ENCODE measurements around the gene PRDM11. TPM values are rescaled to one million over a fixed set of nuclear protein-coding genes. Genes with fewer than 3 reads are reported as not detected.

Gene PRDM11
- total RNA-seq, 2 donors from 2014 or later = 0.57 to 1.5 TPM

DNA sequence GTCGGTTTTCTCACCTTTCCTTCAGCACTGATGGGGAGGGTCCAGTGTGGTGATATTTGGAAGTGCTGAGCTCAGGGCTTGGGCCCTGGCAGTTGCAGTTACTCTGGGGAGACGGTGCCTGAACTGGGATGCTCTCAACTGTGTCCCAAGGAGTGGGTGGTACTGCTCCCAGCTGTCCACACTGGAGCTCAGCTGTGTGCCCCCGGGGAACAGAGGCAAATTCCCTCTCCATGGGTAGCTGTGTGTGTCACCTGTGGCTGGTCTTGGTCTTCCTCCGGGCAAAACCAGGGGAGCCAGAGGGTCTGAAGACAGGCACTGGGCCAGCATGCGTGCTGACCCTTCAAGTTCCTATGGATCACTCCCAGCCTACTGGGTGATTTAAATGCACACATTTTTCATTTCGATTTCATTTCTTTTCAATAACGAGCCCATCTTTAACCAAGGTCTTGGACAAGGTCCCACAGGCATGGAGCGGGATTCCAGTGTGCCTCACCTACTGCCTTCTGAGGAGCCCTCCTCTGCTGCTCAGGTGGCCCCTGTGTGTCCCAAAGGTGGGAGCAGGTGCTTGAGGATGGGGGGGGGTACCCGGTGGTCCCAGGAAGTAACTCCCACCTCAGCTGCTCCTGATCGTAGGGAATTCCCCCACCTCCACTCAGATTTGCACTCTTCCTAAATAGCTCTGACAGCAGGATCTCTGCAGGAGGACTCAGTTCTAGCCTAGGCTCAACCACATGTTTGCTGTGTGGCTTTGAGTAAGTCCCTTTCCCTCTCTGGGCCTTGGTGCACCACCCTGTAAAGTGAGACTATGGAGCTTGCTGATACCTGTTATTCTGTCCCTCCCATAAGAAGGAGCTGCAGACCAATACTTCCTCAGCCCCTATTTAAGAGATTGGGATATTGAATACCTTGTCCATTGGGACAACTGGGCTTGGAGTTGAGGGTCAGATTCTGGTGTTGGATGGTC is 16.8 kb downstream of the PRDM11 start:
- no peak overlapping the region for H3K27ac Mint-ChIP-seq
- DNase-seq (ENCODE audit: low spot score in 2 of 2) (no peak), ATAC-seq (peak in 1 of 2 donors; percentile 25)
- H3K36me3 Mint-ChIP-seq = no peaks in the 10 kb centered on the region
- H3K9me3 Mint-ChIP-seq = no peaks in the 10 kb centered on the region

DNA sequence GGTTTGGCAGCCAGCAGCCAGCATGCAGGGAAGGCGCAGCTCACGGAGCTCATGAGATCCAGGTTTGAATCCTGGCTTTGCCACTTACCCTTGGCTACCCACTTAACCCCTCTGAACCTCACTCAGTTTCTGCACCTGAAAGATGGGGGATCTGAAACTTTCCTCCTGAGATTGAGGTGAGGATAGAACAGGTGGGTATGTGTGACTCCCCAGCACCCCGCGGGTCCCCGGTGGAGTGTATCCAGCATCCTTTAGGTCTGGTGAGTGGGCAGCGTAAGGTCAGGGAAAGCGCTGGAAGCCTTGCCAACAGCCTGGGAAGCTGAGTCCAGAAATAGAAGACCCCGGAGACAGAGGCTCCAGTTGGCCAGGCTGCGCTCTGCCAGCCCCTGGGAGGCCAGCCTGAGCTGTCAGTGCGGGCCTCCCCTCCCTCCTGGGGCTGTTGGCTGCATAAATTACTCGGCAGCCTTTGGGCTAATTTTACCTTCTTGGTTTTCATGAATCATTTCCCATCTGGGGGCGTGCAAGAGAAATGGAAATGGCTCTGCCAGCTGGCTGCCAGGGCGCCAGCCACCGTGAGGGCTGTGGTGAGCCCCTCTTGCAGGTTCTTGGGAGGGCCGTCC is 17.6 kb downstream of the PRDM11 start:
- no peak overlapping the region for H3K27ac Mint-ChIP-seq
- no peaks in the 10 kb centered on the region for H3K9me3 Mint-ChIP-seq
- DNase-seq (ENCODE audit: low spot score in 2 of 2) = no peak
- peak; percentile 54 to 78 for ATAC-seq
- H3K36me3 Mint-ChIP-seq = no peaks in the 10 kb centered on the region

DNA sequence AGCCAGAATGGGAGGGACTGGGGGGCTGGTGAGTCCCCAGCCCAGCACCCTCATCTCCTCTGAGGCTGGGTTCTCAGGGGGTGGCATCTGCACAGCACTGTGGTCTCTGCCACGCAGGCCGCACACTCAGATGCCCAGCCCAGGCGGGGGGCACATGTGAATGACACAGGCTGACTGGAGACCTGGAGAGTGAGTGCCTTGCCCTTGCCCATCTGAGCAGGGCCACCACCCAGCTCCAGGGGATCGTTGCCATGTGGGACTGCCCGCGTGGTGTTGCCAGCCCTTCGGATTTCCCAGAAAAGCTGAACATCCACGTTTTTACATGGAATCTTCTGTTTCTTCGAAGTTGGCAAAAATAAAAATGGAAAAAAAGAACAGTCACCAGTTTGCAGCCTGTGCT is 18.9 kb downstream of the PRDM11 start:
- H3K9me3 Mint-ChIP-seq = no peaks in the 10 kb centered on the region
- no peak overlapping the region for H3K27ac Mint-ChIP-seq
- ATAC-seq (no peak), DNase-seq (ENCODE audit: low spot score in 2 of 2) (no peak)
- H3K36me3 Mint-ChIP-seq = no peaks in the 10 kb centered on the region

DNA sequence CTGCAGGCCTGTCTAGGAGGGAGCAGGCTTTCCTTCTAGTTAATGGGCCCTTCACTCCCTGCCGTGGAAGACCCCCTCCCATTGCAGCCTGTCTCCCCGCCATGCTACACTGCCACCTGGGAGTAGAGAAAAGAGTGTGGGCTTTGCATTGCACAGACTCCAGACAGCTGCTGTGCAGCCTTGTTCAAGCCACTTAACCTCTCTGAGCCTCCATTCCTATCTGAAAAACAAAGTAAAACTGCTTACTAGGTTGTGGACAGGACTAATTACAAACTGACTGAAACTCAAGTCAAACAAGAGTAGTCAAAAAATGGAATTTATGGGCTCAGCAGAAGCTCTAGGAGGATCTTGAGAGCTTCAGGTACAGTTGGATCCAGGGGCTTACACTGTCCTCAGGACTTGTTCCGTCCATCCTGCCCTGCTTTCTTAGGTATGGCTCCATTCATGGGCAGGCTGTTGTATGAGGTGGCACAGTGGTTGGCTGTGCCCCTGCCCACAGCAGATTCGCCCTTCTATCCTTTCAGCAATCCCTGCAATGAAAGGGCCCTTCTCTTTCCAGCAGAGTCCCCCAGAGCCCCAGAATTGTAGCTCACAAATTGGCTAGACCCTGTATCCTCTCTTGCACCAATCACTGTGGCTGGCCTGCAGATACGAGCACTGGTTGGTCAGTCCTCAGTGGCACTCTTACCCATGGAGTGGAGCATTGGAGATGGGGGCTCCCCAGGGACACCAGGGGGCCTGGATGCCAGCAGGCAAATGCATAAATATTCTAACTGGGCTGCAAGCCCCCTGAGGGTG is 19.6 kb downstream of the PRDM11 start:
- H3K27ac Mint-ChIP-seq = no peak overlapping the region
- DNase-seq (ENCODE audit: low spot score in 2 of 2) (no peak), ATAC-seq (no peak)
- no peaks in the 10 kb centered on the region for H3K36me3 Mint-ChIP-seq
- H3K9me3 Mint-ChIP-seq = no peaks in the 10 kb centered on the region

DNA sequence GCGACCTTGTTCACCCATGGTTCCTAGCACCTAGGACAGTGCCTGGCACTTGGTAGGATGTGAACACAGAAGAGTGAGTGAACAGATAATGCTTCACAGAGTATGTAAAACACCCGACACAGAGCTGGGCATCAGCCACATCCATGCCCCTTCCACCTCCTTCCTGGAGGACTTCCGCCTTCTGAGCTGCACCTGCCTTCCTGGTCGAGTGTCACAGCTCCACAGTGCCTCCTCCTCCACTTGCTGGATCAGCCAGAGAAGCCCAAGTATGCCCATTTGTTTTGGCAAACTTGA is 20.1 kb downstream of the PRDM11 start:
- Mint-ChIP-seq H3K27ac (no peak overlapping the region), H3K9me3 (no peaks in the 10 kb centered on the region), H3K36me3 (no peaks in the 10 kb centered on the region)
- no peak for DNase-seq (ENCODE audit: low spot score in 2 of 2)
- ATAC-seq = no peak

DNA sequence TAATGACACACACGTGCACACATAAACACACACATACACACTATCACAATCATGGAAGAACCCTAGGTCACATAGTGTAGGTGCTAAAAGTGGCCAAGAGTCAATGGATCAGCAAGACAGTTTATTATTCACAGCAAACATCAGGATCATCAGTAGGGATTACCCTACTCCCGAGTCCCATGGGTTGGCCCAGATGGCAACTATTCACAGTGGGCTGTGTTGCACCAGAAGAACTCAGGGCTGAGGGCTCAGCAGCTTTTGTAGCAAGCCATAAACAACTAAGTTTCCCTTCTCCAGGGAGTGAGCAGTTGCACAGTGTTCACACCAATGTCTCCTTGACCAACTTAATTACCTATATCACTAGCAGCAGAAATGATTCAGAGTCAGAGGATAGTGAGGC is 20.8 kb downstream of the PRDM11 start:
- no peaks in the 10 kb centered on the region for H3K36me3 Mint-ChIP-seq
- H3K27ac Mint-ChIP-seq = no peak overlapping the region
- DNase-seq (ENCODE audit: low spot score in 2 of 2) (no peak), ATAC-seq (no peak)
- no peaks in the 10 kb centered on the region for H3K9me3 Mint-ChIP-seq

DNA sequence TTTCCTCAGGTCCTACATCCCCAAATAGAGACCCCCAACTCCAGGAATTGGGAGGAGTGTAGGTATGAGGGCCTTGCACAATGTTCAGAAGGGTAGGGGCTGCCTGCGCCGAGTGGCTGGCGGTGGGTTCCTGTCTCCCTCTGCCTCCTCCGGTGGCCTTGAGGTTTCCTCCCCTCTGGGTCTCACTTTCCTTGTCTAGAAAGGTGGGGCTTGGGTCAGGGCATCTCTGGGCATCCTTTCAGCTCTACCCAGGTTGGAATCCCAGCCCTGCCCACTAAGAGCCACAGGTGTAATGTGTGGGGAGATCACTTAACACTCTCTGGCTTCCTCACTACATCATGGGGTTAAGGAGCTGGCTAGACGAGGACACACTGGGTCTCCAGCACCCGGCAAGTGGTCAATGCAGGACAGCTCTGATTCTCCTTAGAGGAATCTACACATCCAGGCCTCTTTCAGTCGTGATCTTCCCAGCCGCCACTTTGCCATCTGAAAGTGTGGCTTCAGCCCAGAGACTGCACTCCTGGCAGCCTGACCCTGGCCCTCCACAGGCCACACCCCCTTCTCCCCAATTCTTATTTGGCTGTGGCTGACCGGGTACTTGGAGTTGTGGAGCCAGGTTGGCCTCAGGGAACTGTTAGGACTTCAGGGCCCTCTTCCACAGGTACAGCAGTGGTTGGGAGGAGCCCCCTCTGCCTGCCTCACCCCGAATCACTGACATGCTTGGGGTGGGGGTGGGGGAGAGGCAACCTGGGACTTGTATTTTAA is 22.1 kb downstream of the PRDM11 start:
- H3K9me3 Mint-ChIP-seq = no peaks in the 10 kb centered on the region
- no peak for ATAC-seq
- no peak for DNase-seq (ENCODE audit: low spot score in 2 of 2)
- no peaks in the 10 kb centered on the region for H3K36me3 Mint-ChIP-seq
- no peak overlapping the region for H3K27ac Mint-ChIP-seq

DNA sequence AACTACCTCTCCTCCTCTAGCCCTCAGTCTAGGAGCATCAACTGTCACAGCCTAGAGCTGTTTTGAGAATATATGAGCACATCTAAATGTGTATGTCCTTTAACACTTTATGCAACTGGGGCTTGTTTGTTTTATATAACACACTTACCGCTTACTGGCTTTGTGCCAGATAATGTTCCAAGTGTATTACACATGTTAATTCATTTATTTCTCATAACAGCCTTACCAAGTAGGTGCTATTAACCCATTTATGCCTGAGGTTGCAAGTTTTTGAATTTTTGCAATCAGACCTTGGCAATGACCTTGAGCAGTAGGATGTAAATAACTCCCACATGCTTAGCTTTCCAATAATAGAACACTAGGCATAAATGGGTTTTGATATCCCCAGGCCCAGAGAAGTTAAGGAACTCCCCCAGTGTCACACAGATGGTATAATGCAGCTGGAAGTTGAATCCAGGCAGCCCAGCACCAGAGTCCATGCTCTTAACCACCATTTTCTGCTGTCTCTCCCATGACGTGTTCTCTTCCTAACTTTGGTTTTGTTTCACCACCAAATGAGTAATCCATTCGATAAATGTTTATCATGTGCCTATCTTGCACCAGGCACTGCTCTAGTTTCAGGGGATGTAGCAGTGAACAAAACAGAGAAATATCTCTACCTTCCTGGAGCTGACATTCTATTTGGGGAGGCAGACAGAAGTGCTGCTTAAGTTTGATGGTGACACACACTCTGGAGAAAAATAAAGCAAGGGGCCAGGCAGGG is 23.1 kb downstream of the PRDM11 start:
- ATAC-seq (peak; percentile 45 to 54), DNase-seq (ENCODE audit: low spot score in 2 of 2) (no peak)
- H3K36me3 Mint-ChIP-seq = no peaks in the 10 kb centered on the region
- H3K9me3 Mint-ChIP-seq = no peaks in the 10 kb centered on the region
- H3K27ac Mint-ChIP-seq = peak overlapping the region in 1 of 2 donors; percentile 21

DNA sequence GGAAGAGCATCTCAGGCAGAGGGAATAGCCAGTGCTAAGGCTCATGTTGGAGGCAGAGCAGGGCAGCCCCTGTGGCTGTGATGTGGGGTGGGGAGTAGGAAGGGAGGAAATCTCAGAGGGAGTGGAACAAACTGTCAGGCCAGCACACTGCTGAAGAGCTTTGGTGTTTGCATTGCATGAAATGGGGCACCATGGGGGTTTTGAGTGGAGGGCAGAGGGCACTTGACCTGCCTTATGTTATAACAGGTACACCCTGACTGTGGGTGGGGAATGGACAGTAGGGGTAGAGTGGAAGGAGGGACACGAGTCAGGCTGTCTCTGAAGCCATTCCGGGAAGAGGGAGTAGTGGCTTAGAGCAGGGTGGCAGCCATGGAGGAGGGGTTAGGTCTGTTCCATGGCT is 24.0 kb downstream of the PRDM11 start:
- ATAC-seq (no peak), DNase-seq (ENCODE audit: low spot score in 2 of 2) (peak in 1 of 2 donors; percentile 20)
- H3K9me3 Mint-ChIP-seq = no peaks in the 10 kb centered on the region
- no peak overlapping the region for H3K27ac Mint-ChIP-seq
- H3K36me3 Mint-ChIP-seq = no peaks in the 10 kb centered on the region

DNA sequence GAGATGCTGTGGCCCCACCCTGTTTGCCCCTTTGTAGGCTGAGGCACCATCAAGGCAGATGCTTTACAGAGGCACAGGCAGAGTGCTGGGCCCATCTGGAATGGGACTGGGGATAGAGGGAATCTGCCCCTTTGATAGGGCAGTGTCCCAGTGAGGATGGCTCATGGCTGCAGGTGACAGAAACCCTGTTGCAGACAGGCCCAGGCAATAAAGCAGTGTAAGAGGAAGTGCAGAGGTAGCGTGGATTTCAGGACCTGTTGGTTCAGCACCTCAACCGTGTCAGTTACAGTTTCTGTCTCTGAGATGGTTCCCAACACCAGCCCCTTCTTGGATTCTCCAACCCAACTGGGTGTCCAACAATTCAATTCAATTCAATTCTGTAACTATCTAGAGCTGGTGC is 25.1 kb downstream of the PRDM11 start:
- H3K36me3 Mint-ChIP-seq = no peaks in the 10 kb centered on the region
- ATAC-seq (no peak), DNase-seq (ENCODE audit: low spot score in 2 of 2) (peak in 1 of 2 donors; percentile 7)
- no peaks in the 10 kb centered on the region for H3K9me3 Mint-ChIP-seq
- no peak overlapping the region for H3K27ac Mint-ChIP-seq

DNA sequence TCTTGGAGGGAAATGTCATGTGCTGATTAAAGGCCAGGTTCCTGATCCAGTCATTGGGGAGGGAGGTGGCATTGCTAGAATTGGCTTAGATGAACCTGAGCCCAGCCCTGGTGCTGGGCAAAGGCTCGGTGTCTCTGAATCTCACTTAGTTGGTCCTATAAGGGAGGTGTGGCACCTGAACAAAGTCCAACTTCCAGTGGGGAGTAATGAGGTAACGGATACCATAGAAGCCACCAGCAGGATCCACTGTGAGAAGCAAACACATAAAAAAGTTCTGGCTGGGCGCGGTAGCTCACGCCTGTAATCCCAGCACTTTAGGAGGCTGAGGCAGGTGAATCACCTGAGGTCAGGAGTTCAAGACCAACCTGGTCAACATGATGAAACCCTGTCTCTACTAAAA is 26.6 kb downstream of the PRDM11 start:
- no peak overlapping the region for H3K27ac Mint-ChIP-seq
- no peak for ATAC-seq
- H3K9me3 Mint-ChIP-seq = no peaks in the 10 kb centered on the region
- no peaks in the 10 kb centered on the region for H3K36me3 Mint-ChIP-seq
- no peak for DNase-seq (ENCODE audit: low spot score in 2 of 2)

DNA sequence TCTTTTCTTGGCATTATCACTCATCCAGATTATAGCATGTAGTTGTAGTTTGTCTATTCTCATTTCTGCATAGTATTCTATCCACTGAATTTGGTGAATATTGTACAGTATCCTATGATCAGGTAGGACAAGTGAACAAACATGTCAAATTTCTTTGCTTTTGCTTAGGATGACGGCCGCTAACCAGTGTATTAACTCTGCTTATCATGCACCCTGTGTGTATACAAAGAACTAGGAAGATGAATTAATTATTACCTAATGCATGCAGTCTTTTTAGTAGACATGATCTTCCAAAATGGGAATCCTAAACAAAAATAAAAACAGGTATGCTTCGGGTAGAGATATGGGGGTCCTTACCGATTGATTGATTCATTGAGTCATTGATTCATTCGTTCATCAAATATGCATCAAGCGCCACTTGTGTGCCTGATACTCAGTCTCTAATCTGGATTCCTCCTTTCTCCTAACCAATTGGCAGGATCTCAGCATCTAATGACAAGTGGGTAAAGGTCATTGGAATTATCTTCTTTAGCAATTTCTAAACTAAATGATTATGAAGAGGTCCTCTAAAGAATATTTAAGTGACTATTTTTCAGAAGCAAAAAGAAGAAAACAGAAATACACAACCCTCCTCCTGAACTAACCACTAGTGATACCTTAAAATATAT is 27.9 kb downstream of the PRDM11 start:
- no peak for ATAC-seq
- no peak for DNase-seq (ENCODE audit: low spot score in 2 of 2)
- Mint-ChIP-seq H3K36me3 (no peaks in the 10 kb centered on the region), H3K27ac (no peak overlapping the region), H3K9me3 (no peaks in the 10 kb centered on the region)

DNA sequence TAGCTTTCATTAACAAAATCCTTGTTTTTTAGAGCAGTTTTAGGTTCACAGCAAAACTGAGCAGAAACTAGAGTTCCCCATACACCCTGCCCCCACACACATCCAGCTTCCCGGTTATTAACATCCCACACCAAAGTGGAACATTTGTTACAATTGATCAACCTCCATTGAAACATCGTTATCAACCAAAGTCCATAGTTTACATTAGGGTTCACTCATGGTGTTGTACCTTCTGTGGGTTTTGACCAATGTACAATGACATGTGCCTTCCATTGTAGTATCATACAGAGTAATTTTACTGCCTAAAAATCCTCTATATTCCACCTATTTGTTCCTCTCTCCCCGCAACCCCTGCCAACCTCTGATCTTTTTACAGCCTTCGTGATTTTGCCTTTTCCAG is 28.5 kb downstream of the PRDM11 start:
- ATAC-seq = no peak
- Mint-ChIP-seq H3K9me3 (no peaks in the 10 kb centered on the region), H3K27ac (no peak overlapping the region), H3K36me3 (no peaks in the 10 kb centered on the region)
- DNase-seq (ENCODE audit: low spot score in 2 of 2) = no peak

DNA sequence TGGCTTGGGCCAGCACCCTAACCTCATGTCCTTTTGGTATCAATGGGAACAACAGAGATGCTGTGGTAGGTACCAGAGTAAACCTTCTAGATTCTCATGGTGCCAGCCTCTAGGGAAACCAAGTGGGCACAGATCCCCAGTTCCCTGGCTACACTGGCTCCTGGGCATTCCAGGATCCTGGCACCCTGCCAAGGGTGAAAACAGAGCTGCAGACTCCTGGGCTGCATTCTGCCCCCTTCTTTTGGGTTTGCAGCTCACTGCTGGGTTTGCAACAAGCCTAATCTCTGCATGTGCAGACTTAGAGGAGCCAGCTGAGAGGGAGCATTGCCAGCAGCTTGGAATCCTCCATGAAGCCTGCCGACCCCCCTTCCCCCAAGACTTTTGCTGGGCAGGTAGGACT is 30.6 kb downstream of the PRDM11 start:
- Mint-ChIP-seq H3K36me3 (no peaks in the 10 kb centered on the region), H3K9me3 (no peaks in the 10 kb centered on the region), H3K27ac (no peak overlapping the region)
- DNase-seq (ENCODE audit: low spot score in 2 of 2) (no peak), ATAC-seq (no peak)

DNA sequence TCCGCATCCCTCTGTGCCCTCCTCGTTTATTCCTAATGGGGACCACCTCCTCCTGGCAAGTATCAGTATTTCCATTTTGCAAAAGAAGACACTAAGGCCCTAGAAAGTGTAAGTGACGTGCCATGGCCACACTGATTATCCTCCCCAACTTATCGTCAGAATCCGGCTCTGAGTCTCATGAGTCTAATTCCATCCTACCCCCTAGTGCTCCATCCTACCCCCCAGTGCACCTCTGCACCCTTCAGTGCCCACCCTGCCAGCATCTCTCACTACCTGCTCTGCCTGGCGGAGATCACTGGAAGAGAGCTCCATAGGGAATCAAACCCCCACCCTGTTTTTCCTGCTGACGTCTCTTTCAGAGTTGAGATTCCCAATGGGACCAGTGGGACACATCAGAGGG is 31.8 kb downstream of the PRDM11 start:
- no peak for ATAC-seq
- DNase-seq (ENCODE audit: low spot score in 2 of 2) = no peak
- Mint-ChIP-seq H3K27ac (no peak overlapping the region), H3K9me3 (no peaks in the 10 kb centered on the region), H3K36me3 (no peaks in the 10 kb centered on the region)
